SK-N-MC (cell line): ENCODE data around the gene PML.
"Not testable (repeated sequence)": the region's sequence is repeated elsewhere in the genome, so short reads cannot be mapped to it uniquely, and the experiment has no call there.

ENCODE experiments used
- EZH2 ChIP-seq: fragments of 200-600 bp; sonication (generic); IDR thresholded peaks from one replicate; pipeline ENCODE4 v1.6.1; 2017; ENCODE audit warnings: antibody characterized with exemption
- POLR2AphosphoS5 ChIP-seq: IDR thresholded peaks from 2 replicates; pipeline ENCODE4 v1.6.1; 2012; ENCODE audit warnings: mild to moderate bottlenecking, low read depth, low read length, borderline replicate concordance

- not testable (repeated sequence) for TF ChIP-seq POLR2AphosphoS5, EZH2
These were observed 71.3 kb downstream of the PML start for GRCh38 chr15:74065684-74066411.
